ENCODE results near the gene NCAPG2.
"Not testable (repeated sequence)": the region's sequence is repeated elsewhere in the genome, so short reads cannot be mapped to it uniquely, and the experiment has no call there.

Gene NCAPG2

GRCh38 chr7:158646766-158647474, 57.7 kb downstream of the NCAPG2 start:
- peak in 1 of 2 donors; percentile 12 for DNase-seq (ENCODE audit: low read depth in 2 of 2)
- H3K4me3 ChIP-seq (replicated peaks in 1 of 2; ENCODE audit: low read depth in 2 of 2, low read length in 2 of 2): no peak overlapping the region
- TF ChIP-seq, protein P1, sequence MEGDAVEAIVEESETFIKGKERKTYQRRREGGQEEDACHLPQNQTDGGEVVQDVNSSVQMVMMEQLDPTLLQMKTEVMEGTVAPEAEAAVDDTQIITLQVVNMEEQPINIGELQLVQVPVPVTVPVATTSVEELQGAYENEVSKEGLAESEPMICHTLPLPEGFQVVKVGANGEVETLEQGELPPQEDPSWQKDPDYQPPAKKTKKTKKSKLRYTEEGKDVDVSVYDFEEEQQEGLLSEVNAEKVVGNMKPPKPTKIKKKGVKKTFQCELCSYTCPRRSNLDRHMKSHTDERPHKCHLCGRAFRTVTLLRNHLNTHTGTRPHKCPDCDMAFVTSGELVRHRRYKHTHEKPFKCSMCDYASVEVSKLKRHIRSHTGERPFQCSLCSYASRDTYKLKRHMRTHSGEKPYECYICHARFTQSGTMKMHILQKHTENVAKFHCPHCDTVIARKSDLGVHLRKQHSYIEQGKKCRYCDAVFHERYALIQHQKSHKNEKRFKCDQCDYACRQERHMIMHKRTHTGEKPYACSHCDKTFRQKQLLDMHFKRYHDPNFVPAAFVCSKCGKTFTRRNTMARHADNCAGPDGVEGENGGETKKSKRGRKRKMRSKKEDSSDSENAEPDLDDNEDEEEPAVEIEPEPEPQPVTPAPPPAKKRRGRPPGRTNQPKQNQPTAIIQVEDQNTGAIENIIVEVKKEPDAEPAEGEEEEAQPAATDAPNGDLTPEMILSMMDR (IDR thresholded peaks at IDR 0.05; ENCODE audit: low read depth, low read length): peak; percentile 52

DNA sequence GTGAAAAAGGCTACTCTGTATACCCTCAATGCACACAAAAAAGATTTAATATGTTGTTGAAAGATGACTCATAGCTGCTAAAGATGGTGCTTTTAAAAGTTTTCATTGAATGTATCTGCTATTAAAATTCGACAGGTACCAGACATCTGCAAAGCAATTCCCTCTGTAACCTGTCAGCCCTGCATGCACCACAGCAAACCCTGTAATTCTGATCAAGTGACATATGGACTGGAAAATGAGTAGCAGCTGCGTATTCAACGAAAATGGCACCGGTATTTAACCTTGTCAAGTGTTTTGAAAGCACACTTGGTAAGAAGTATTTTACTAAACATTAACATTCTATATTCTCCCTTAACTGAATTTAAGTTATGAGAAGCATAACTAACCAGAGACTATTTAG, 58.8 kb downstream of the NCAPG2 start:
- no peak overlapping the region for H3K4me3 ChIP-seq (replicated peaks in 1 of 2; ENCODE audit: low read depth in 2 of 2, low read length in 2 of 2)
- TF ChIP-seq, protein P1 (IDR thresholded peaks at IDR 0.05; ENCODE audit: low read depth, low read length): no peak
- no peak for DNase-seq (ENCODE audit: low read depth in 2 of 2)

- DNase-seq (ENCODE audit: low read depth in 2 of 2): no peak
- no peak overlapping the region for H3K4me3 ChIP-seq (replicated peaks in 1 of 2; ENCODE audit: low read depth in 2 of 2, low read length in 2 of 2)
- TF ChIP-seq, protein P1 (IDR thresholded peaks at IDR 0.05; ENCODE audit: low read depth, low read length): no peak
Measured at GRCh38 chr7:158642149-158642548, 62.5 kb downstream of the NCAPG2 start.

DNA sequence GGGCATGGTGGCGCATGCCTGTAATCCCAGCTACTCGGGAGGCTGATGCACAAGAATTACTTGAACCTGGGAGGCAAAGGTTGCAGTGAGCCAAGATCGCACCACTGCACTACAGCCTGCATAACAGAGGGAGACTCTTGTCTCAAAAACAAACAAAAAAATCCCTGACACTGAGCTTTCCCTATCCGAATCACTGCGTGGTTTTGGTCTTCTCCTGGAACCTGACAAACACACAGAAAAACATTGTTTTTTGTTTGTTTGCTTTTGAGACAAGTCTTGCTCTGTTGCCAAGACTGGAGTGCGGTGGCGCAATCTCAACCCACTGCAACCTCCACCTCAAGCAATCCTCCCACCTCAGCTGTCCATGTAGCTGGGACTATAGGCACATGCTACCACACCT, 66.6 kb downstream of the NCAPG2 start:
- peak in 1 of 2 donors; percentile 32 for DNase-seq (ENCODE audit: low read depth in 2 of 2)
- no peak overlapping the region for H3K4me3 ChIP-seq (replicated peaks in 1 of 2; ENCODE audit: low read depth in 2 of 2, low read length in 2 of 2)
- TF ChIP-seq, protein P1 (IDR thresholded peaks at IDR 0.05; ENCODE audit: low read depth, low read length): no peak

- DNase-seq (ENCODE audit: low read depth in 2 of 2): no peak
- no peak overlapping the region for H3K4me3 ChIP-seq (replicated peaks in 1 of 2; ENCODE audit: low read depth in 2 of 2, low read length in 2 of 2)
- TF ChIP-seq, protein P1 (IDR thresholded peaks at IDR 0.05; ENCODE audit: low read depth, low read length): no peak
Measured at GRCh38 chr7:158633055-158633956, 71.3 kb downstream of the NCAPG2 start.

GRCh38 chr7:158631574-158632195, 72.9 kb downstream of the NCAPG2 start:
- TF ChIP-seq, protein P1 (IDR thresholded peaks at IDR 0.05; ENCODE audit: low read depth, low read length): no peak
- no peak overlapping the region for H3K4me3 ChIP-seq (replicated peaks in 1 of 2; ENCODE audit: low read depth in 2 of 2, low read length in 2 of 2)
- DNase-seq (ENCODE audit: low read depth in 2 of 2): peak in 1 of 2 donors; percentile 6

- DNase-seq (ENCODE audit: low read depth in 2 of 2); H3K4me3 ChIP-seq (replicated peaks in 1 of 2; ENCODE audit: low read depth in 2 of 2, low read length in 2 of 2): not testable (repeated sequence)
Measured at GRCh38 chr7:158626289-158626688, 78.3 kb downstream of the NCAPG2 start.

Data from cardiac fibroblast (primary cell).